Progenitor cell of endocrine pancreas (in vitro differentiated cells): Measurements from ENCODE around the gene GGT6. TPM values are rescaled to one million over a fixed set of nuclear protein-coding genes. Genes with fewer than 3 reads are reported as not detected.

ENCODE experiments used
- DNase-seq: peaks from one replicate; pipeline ENCODE4 v3.0.0; 2021; ENCODE audit warnings: low spot score; ENCODE audit not compliant: unreplicated experiment
- H3K27ac Mint-ChIP-seq: 2 replicates; pipeline ENCODE4 v1.8.0; 2021; ENCODE audit warnings: mild to moderate bottlenecking, moderate library complexity, mixed read lengths
- H3K27me3 Mint-ChIP-seq: 2 replicates; pipeline ENCODE4 v1.8.0; 2021; ENCODE audit warnings: mixed read lengths
- H3K36me3 Mint-ChIP-seq: 2 replicates; pipeline ENCODE4 v1.8.0; 2022; ENCODE audit warnings: mixed read lengths; ENCODE audit not compliant: insufficient read depth
- H3K4me1 Mint-ChIP-seq: 2 replicates; pipeline ENCODE4 v1.8.0; 2021; ENCODE audit warnings: low read depth, mixed read lengths
- H3K4me3 Mint-ChIP-seq: 2 replicates; pipeline ENCODE4 v1.8.0; 2021; ENCODE audit warnings: low read depth, mild to moderate bottlenecking, moderate library complexity, mixed read lengths
- H3K9me3 Mint-ChIP-seq: 2 replicates; pipeline ENCODE4 v1.8.0; 2021; ENCODE audit warnings: low read depth, mixed read lengths
- CTCF ChIP-seq: fragments of 200-600 bp; sonication (generic); IDR thresholded peaks from one replicate; pipeline ENCODE4 v1.5.0; 2021; ENCODE audit warnings: antibody characterized with exemption, mild to moderate bottlenecking; ENCODE audit not compliant: unreplicated experiment
- total RNA-seq: library from RNA; stranded (reverse); gene quantifications from 2 replicates; pipeline ENCODE4 v1.2.1, GENCODE V29; 2021

GGT6 gene
- total RNA-seq, 1 donor from 2014 or later = not detected

GRCh38 chr17:4555873-4556759 is 4.3 kb downstream of the GGT6 start:
- Mint-ChIP-seq H3K4me1 (peaks cover 16% of the 10 kb centered on the region), H3K27ac (peak overlapping the region; percentile 87), H3K9me3 (no peaks in the 10 kb centered on the region), H3K4me3 (peak overlapping the region; percentile 85), H3K27me3 (peaks cover 3% of the 10 kb centered on the region), H3K36me3 (peaks cover under 1% of the 10 kb centered on the region)
- TF ChIP-seq CTCF = no peak
- DNase-seq = no peak

GRCh38 chr17:4554997-4555799 is 5.2 kb downstream of the GGT6 start, which contains the start of gene MYBBP1A:
MYBBP1A (minus strand) TSS chr17:4555384; CDS start chr17:4555324, 60 bp downstream.
- no peaks in the 10 kb centered on the region for H3K27me3 Mint-ChIP-seq
- peak within 1 kb of the TSS; percentile 85 for H3K4me3 Mint-ChIP-seq
- no peaks in the 10 kb centered on the region for H3K9me3 Mint-ChIP-seq
- H3K36me3 Mint-ChIP-seq = peaks cover 2% of the 10 kb centered on the region
- TF ChIP-seq CTCF = peak; percentile 44
- peak; percentile 93 for DNase-seq
- peaks cover 16% of the 10 kb centered on the region for H3K4me1 Mint-ChIP-seq
- H3K27ac Mint-ChIP-seq = peak within 1 kb of the TSS; percentile 87

GRCh38 chr17:4554441-4554996 is 5.9 kb downstream of the GGT6 start:
- Mint-ChIP-seq H3K36me3 (peaks cover 2% of the 10 kb centered on the region), H3K9me3 (no peaks in the 10 kb centered on the region), H3K27ac (peak overlapping the region; percentile 18), H3K27me3 (no peaks in the 10 kb centered on the region), H3K4me1 (peaks cover 16% of the 10 kb centered on the region), H3K4me3 (peak overlapping the region; percentile 85)
- no peak for DNase-seq
- TF ChIP-seq CTCF = no peak

- Mint-ChIP-seq H3K4me1 (peaks cover 16% of the 10 kb centered on the region), H3K4me3 (peak overlapping the region; percentile 50), H3K9me3 (no peaks in the 10 kb centered on the region), H3K36me3 (peaks cover 2% of the 10 kb centered on the region), H3K27me3 (no peaks in the 10 kb centered on the region), H3K27ac (no peak overlapping the region)
- TF ChIP-seq CTCF = no peak
- DNase-seq = no peak
Measured at GRCh38 chr17:4553669-4554068, 6.7 kb downstream of the GGT6 start.
